GM19452 (cell line): ENCODE measurements around the gene TDP1.

Source experiments
- ATAC-seq: cut with Tn5 transposase; IDR thresholded peaks from one replicate; pipeline ENCODE4 v1.9.1; 2021; ENCODE audit not compliant: unreplicated experiment

Gene TDP1

GRCh38 chr14:89955745-89956660 lies at the start of gene TDP1:
Gene TDP1 (plus strand): TSS chr14:89955927. CDS start chr14:89963115, 7,188 bp downstream.
- ATAC-seq = peak; percentile 59

- ATAC-seq = no peak
Observed at GRCh38 chr14:89906000-89906399, 49.7 kb upstream of the TDP1 start.

GRCh38 chr14:89907655-89908054 lies 48.1 kb upstream of the TDP1 start:
- no peak for ATAC-seq

GRCh38 chr14:89908712-89909450 lies 46.8 kb upstream of the TDP1 start:
- no peak for ATAC-seq

- no peak for ATAC-seq
Observed at GRCh38 chr14:89909586-89909985, 46.1 kb upstream of the TDP1 start.

GRCh38 chr14:89910691-89911009 lies 45.1 kb upstream of the TDP1 start:
- ATAC-seq = no peak

GRCh38 chr14:89911010-89911919 lies 44.5 kb upstream of the TDP1 start:
- no peak for ATAC-seq

- ATAC-seq = no peak
Observed at GRCh38 chr14:89912221-89912620, 43.5 kb upstream of the TDP1 start.

- no peak for ATAC-seq
Observed at GRCh38 chr14:89912667-89913211, 43.0 kb upstream of the TDP1 start.

GRCh38 chr14:89915114-89915878 lies 40.4 kb upstream of the TDP1 start:
- ATAC-seq = no peak

- no peak for ATAC-seq
Observed at GRCh38 chr14:89918721-89919120, 37.0 kb upstream of the TDP1 start.

GRCh38 chr14:89920056-89920455 lies 35.7 kb upstream of the TDP1 start:
- ATAC-seq = no peak

- no peak for ATAC-seq
Observed at GRCh38 chr14:89921346-89921745, 34.4 kb upstream of the TDP1 start.

- ATAC-seq = no peak
Observed at GRCh38 chr14:89922031-89922907, 33.5 kb upstream of the TDP1 start.

GRCh38 chr14:89924268-89924667 lies 31.5 kb upstream of the TDP1 start:
- ATAC-seq = no peak

GRCh38 chr14:89926694-89927093 lies 29.0 kb upstream of the TDP1 start:
- no peak for ATAC-seq

GRCh38 chr14:89927186-89927865 lies 28.4 kb upstream of the TDP1 start:
- ATAC-seq = no peak

GRCh38 chr14:89933002-89933401 lies 22.7 kb upstream of the TDP1 start:
- ATAC-seq = no peak
